Activated CD4-positive, alpha-beta T cell treated with anti-CD3 and anti-CD28 coated beads, Interleukin-2, amount 50 U/mL, for 16 hours (primary cell): ENCODE data around the gene GBGT1.
A peak's percentile ranks its signal among the peaks of the same experiment; 100 is the strongest.

Experiments used
- DNase-seq: peaks from one replicate; pipeline ENCODE4 v3.0.0-alpha.2; 2020

The GBGT1 gene

GRCh38 chr9:133141833-133142595, 21.7 kb downstream of the GBGT1 start:
- peak; percentile 73 for DNase-seq

GRCh38 chr9:133140606-133141005, 23.1 kb downstream of the GBGT1 start:
- DNase-seq: no peak

- DNase-seq: no peak
Observed at GRCh38 chr9:133140174-133140505, 23.6 kb downstream of the GBGT1 start.

GRCh38 chr9:133139246-133140173, 24.2 kb downstream of the GBGT1 start:
- no peak for DNase-seq

GRCh38 chr9:133137451-133138231, 26.1 kb downstream of the GBGT1 start:
- peak; percentile 58 for DNase-seq

GRCh38 chr9:133135146-133135745, 28.5 kb downstream of the GBGT1 start:
- peak; percentile 89 for DNase-seq

GRCh38 chr9:133134388-133135145, 29.1 kb downstream of the GBGT1 start:
- DNase-seq: peak; percentile 63

GRCh38 chr9:133133681-133134387, 29.9 kb downstream of the GBGT1 start:
- peak; percentile 96 for DNase-seq

GRCh38 chr9:133132174-133132573, 31.5 kb downstream of the GBGT1 start:
- no peak for DNase-seq

DNA sequence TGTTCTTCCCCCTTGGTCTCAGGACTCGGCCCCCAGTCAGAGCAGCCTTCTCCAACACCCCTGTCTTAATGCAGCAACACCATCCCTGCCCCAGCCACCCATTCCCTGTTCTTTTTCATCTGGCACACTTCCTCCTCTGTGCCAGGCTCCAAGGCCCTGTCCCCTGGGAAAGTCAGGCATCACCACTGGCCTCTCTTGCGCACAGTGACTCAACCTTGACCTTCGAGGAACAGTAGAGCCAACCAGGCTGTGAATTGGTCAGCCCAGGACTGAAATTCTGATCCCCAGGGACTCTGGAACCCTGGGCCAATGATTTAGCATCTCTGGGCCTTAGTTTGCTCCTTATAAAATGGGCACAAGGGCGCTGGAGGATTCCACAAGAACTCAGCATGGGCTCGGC, 32.2 kb downstream of the GBGT1 start:
- DNase-seq: no peak

DNA sequence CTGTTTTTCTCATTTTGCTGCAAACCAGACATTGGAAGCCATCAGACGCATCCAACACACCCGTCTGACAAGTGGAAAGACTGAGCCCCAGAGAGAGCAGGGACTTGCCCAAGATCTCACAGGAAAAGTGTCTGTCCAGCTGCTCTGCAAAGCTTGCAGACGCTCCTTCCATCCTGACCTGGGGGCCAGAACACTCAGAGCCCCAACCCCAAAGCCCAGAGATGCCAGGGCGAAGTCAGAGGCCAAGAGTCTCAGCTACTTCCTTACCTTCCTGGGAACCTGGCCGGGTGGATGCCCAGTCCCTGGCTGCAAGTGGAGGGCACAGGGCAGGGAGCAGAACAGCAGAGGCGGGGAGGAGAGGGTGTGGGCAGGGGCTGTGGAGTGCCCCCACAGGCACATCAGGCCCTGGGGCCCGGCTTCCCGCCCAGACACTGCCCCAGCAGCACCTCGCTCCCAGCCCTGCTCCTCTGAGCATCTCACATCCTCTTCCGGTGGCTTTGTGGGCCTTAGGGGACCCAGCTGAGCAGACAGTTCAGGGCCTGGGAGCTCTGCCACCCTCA, 32.9 kb downstream of the GBGT1 start:
- DNase-seq: peak; percentile 74

DNA sequence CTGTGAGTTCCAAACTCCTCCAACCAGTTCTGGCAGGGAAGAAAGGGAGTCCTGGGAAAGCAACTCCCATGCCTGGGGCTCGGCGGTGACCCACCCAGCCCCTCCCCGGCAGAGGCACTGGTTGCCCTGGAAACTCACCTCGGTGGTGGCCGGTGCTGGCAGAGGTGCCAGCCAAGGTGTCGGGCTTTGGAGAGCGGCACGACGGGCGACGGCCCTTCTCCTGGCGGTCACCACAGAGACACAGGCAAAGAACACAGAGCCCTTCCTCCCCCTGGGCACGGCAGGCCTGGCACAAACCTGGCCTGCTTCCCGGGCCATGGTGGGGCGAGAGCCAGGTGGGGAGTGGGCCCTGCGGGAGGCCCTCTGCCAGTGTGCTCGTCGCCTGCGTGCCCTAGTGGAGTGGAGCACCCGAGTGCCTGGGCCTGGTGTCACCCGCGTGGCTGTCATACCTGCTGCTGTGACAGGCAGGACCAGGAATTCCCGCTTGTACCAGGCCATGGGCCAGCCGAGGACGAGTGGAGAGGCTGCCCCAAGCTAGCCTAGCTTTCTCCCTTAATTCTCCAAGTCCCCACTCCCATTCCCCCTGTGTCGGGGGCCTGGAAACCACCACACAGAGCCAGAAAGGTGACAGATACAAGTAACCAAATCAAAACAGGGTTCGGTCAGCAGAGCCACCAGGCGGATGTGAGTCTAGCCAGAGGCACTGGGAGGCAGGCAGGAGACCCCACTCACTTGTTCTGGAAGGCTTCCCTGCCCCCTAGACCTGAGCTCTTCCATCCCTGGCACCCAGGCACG, 34.5 kb downstream of the GBGT1 start:
- no peak for DNase-seq

DNA sequence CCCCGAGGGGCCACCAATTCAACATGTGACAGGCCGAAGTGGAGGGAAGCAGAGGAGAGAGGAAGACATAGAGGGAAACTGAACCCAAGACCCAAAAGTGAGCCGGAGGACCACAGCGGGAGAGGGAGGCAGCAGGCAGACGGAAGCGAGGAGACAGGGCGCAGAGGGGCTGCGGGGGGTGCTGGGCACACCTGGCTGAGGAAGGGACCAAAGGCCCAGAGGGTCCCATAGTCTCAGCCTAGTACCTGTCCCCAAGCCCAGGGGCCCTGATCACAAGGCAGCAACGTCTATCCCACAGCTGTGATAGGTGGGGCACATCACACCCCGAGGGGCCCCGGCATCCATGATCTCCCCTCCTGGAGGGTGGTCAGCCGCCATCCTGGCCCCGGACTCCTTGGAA, 35.6 kb downstream of the GBGT1 start:
- no peak for DNase-seq

- DNase-seq: no peak
Observed at GRCh38 chr9:133127340-133127981, 36.3 kb downstream of the GBGT1 start.

DNA sequence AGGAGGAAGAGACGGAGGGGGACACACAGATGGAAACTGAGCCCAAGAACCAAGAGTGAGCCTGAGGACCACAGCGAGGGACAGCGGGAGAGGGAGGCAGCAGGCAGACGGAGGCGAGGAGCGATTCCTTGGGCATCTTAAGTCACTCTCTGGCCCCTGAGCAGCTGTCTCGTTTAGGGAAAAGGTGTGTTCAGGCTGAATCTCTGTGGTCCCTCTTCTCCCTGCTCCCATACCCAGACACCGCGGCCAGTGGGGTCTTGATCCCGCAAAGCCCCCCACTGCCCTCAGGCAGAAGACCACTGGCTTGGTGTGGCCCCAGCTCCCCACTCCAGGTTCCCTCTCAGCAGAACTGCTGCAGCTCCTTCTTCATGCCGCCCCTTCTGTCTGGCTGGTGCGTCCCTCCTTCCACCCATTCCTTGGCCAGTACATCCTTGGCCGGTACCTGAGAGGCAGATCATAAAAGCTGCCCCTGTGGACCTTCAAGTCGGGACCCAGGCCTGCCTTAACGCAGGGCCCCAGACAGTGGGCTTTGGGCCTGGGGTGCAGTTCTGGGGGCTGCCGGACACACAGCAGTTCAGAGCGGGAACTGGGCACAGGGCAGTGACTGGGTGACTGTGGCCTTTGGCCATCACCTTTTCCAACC, 36.9 kb downstream of the GBGT1 start:
- no peak for DNase-seq

DNA sequence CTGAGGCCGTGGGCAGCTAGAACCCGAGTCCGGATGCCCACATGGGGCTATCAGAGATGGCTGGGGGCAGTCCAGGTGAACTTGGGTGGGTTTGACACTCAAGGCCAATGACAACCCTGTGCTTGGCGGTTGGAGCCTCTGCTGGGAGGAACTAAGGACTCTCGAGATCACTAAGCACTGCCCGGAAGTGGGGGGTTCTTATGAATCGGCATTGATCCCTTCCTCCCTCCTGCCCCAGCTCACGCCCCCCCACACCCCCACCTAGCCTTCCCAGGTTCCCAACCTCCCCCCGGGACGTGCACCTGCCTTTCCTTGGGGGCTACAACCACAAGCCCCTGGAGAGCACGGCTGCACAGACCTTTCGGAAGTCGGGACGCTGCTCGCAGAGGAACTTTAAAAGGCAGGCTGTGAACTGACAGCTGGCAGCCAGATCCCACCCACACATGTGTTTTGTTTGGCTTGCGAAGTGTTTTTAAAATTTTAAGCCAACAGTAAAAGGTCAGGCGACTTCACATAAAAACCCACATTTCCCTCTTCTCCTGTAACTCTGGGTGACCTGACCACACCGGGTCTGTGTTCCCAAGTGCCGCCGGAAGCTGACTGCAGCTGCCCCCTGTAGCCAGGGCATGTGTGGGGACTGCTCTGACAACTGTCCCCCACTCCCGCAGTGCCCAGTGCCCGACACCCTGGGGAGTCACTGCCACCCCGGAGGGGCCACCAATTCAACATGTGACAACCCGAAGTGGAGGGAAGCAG, 37.6 kb downstream of the GBGT1 start:
- DNase-seq: no peak

GRCh38 chr9:133124907-133125275, 38.8 kb downstream of the GBGT1 start:
- DNase-seq: no peak

DNA sequence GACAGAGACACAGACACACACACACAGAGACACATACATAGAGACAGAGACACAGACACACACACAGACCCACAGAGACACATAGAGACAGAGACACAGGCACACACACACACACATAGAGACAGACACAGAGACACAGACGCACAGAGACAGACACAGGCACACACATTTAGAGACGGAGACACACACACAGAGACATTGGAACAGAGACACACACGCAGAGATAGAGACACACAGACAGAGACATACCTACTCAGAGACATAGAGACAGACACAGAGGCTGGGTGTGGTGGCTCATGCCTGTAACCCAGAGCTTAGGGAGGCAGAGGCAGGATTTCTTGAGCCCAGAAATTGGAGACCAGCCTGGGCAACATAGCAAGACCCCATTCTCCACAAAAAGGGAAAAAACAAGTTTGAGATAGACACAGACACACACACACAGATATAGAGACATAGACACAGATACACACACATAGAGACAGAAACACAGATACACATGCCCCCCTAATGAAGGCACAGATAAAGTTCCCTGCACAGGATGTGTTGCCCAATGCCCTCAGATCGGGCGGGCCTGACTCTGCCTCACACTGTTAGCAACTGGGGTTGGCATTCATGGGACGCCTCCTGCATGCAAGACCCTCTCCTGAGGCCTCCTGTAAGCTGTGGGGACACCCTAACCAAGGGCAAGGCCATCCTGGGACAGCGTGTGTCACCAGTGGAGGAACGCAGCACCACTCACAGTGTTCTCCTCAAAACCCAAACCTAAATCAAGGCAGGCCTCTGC, 39.4 kb downstream of the GBGT1 start:
- no peak for DNase-seq
